Measurements from ENCODE around the gene PPARA.

PPARA gene

GRCh38 chr22:46274381-46274780 lies 124.1 kb downstream of the PPARA start:
- peaks cover 47% of the 10 kb centered on the region for H3K36me3 Mint-ChIP-seq (ENCODE audit: low read depth)
- no peaks in the 10 kb centered on the region for H3K4me1 Mint-ChIP-seq
- no peak overlapping the region for H3K27ac Mint-ChIP-seq
- H3K4me3 Mint-ChIP-seq: no peak overlapping the region
- no peaks in the 10 kb centered on the region for H3K9me3 Mint-ChIP-seq
- no peaks in the 10 kb centered on the region for H3K27me3 Mint-ChIP-seq (ENCODE audit: low read depth)
- no peak for TF ChIP-seq CTCF (IDR thresholded peaks at IDR 0.05; ENCODE audit: unreplicated experiment in 3 of 3)

- no peak overlapping the region for H3K27ac Mint-ChIP-seq
- no peaks in the 10 kb centered on the region for H3K9me3 Mint-ChIP-seq
- H3K4me1 Mint-ChIP-seq: no peaks in the 10 kb centered on the region
- no peak for TF ChIP-seq CTCF (IDR thresholded peaks at IDR 0.05; ENCODE audit: unreplicated experiment in 3 of 3)
- no peaks in the 10 kb centered on the region for H3K27me3 Mint-ChIP-seq (ENCODE audit: low read depth)
- H3K36me3 Mint-ChIP-seq (ENCODE audit: low read depth): peaks cover 41% of the 10 kb centered on the region
- no peak overlapping the region for H3K4me3 Mint-ChIP-seq
Observed at GRCh38 chr22:46275455-46276122, 125.3 kb downstream of the PPARA start.

GRCh38 chr22:46276563-46276962 lies 126.2 kb downstream of the PPARA start:
- no peak for TF ChIP-seq CTCF (IDR thresholded peaks at IDR 0.05; ENCODE audit: unreplicated experiment in 3 of 3)

GRCh38 chr22:46278656-46279645 lies 128.6 kb downstream of the PPARA start:
- no peaks in the 10 kb centered on the region for H3K4me1 Mint-ChIP-seq
- no peak for TF ChIP-seq CTCF (IDR thresholded peaks at IDR 0.05; ENCODE audit: unreplicated experiment in 3 of 3)
- no peaks in the 10 kb centered on the region for H3K9me3 Mint-ChIP-seq
- H3K27ac Mint-ChIP-seq: no peak overlapping the region
- no peak overlapping the region for H3K4me3 Mint-ChIP-seq
- no peaks in the 10 kb centered on the region for H3K27me3 Mint-ChIP-seq (ENCODE audit: low read depth)
- peaks cover 48% of the 10 kb centered on the region for H3K36me3 Mint-ChIP-seq (ENCODE audit: low read depth)

More at GRCh38 chr22:46276563-46276962, 126.2 kb downstream of the PPARA start:
- Mint-ChIP-seq H3K27ac (no peak overlapping the region), H3K27me3 (ENCODE audit: low read depth) (no peaks in the 10 kb centered on the region), H3K4me1 (no peaks in the 10 kb centered on the region), H3K36me3 (ENCODE audit: low read depth) (peaks cover 46% of the 10 kb centered on the region), H3K9me3 (no peaks in the 10 kb centered on the region), H3K4me3 (no peak overlapping the region)

GRCh38 chr22:46280063-46280817 lies 129.9 kb downstream of the PPARA start:
- no peak overlapping the region for H3K4me3 Mint-ChIP-seq
- no peak overlapping the region for H3K27ac Mint-ChIP-seq
- TF ChIP-seq CTCF (IDR thresholded peaks at IDR 0.05; ENCODE audit: unreplicated experiment in 3 of 3): no peak
- H3K4me1 Mint-ChIP-seq: no peaks in the 10 kb centered on the region
- H3K9me3 Mint-ChIP-seq: no peaks in the 10 kb centered on the region
- peaks cover 47% of the 10 kb centered on the region for H3K36me3 Mint-ChIP-seq (ENCODE audit: low read depth)
- H3K27me3 Mint-ChIP-seq (ENCODE audit: low read depth): no peaks in the 10 kb centered on the region
